ENCODE data around the gene CAMK2N2.

DNA sequence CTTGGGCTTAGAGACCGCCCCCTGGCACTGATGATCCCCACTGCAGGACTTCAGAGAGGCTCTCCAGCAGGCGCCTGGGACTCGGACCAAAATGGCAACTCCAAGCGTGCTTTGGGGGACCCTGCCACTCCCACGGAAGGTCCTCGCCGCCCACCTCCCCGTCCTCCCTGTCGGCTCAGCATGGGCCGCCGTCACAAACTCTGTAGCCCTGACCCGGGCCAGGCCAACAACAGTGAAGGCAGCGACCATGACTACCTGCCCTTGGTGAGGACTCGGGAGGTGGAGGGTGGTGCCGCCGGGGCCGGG lies 20.3 kb downstream of the CAMK2N2 start:
- TF ChIP-seq, protein P1, sequence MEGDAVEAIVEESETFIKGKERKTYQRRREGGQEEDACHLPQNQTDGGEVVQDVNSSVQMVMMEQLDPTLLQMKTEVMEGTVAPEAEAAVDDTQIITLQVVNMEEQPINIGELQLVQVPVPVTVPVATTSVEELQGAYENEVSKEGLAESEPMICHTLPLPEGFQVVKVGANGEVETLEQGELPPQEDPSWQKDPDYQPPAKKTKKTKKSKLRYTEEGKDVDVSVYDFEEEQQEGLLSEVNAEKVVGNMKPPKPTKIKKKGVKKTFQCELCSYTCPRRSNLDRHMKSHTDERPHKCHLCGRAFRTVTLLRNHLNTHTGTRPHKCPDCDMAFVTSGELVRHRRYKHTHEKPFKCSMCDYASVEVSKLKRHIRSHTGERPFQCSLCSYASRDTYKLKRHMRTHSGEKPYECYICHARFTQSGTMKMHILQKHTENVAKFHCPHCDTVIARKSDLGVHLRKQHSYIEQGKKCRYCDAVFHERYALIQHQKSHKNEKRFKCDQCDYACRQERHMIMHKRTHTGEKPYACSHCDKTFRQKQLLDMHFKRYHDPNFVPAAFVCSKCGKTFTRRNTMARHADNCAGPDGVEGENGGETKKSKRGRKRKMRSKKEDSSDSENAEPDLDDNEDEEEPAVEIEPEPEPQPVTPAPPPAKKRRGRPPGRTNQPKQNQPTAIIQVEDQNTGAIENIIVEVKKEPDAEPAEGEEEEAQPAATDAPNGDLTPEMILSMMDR (IDR thresholded peaks at IDR 0.05; ENCODE audit: insufficient read depth, low read depth, low read length): no peak
- no peak for TF ChIP-seq EZH2 (IDR thresholded peaks at IDR 0.05; ENCODE audit: insufficient read depth, low read length)

All from astrocyte (in vitro differentiated cells and primary cell).